Suprapubic skin (tissue), 4 donors: ENCODE measurements around the gene YTHDF1. TPM values are rescaled to one million over a fixed set of nuclear protein-coding genes. Genes with fewer than 3 reads are reported as not detected.
"Not testable (repeated sequence)": the region's sequence is repeated elsewhere in the genome, so short reads cannot be mapped to it uniquely, and the experiment has no call there.

Experiments
- DNase-seq, 2 donors: peaks; one replicate each; pipeline ENCODE4 v3.0.0-alpha.2; 2019; ENCODE audit warnings: low spot score in 2 of 2
- H3K27ac ChIP-seq: fragments of 200-600 bp; sonication (generic); one replicate; pipeline ENCODE4 v1.5.1; 2019
- H3K27me3 ChIP-seq: fragments of 200-600 bp; sonication (generic); one replicate; pipeline ENCODE4 v1.5.1; 2019
- H3K36me3 ChIP-seq: fragments of 200-600 bp; sonication (generic); one replicate; pipeline ENCODE4 v1.5.1; 2019
- H3K4me1 ChIP-seq: fragments of 200-600 bp; sonication (generic); one replicate; pipeline ENCODE4 v1.5.1; 2019
- H3K4me3 ChIP-seq: fragments of 200-600 bp; sonication (generic); one replicate; pipeline ENCODE4 v1.5.1; 2019; ENCODE audit warnings: mild to moderate bottlenecking
- H3K9me3 ChIP-seq: fragments of 200-600 bp; sonication (generic); one replicate; pipeline ENCODE4 v1.5.1; 2019
- EP300 ChIP-seq: sonication (generic); formaldehyde crosslinking; IDR thresholded peaks from one replicate; pipeline ENCODE4 v1.6.1; 2017; ENCODE audit warnings: antibody characterized with exemption
- POLR2A ChIP-seq, 2 donors: fragments of 450-650 bp; IDR thresholded peaks; one replicate each; pipeline ENCODE4 v1.6.1; 2017; ENCODE audit warnings: antibody characterized with exemption in 2 of 2, mild to moderate bottlenecking in 2 of 2, moderate library complexity in 2 of 2
- POLR2AphosphoS5 ChIP-seq, 3 donors: sonication (generic); formaldehyde crosslinking; IDR thresholded peaks; one replicate each; pipeline ENCODE4 v1.6.1; 2017; ENCODE audit warnings: antibody characterized with exemption in 3 of 3
- WGBS: methylation state at CpG from one replicate; pipeline ENCODE4 v1.1.5; 2018; 5-methylcytosine and 5-hydroxymethylcytosine counted together
- total RNA-seq, 4 donors: library from RNA; depleted of rRNA; stranded (reverse); fragments of >200 nt; gene quantifications; one replicate each; pipeline ENCODE4 v1.1.0, GENCODE V29; 2016
- TF ChIP-seq, protein P1 (sequence below), 2 donors: fragments of 200-600 bp in 1 of 2; fragments of 450-650 bp in 1 of 2; sonication (generic) in 1 of 2; IDR thresholded peaks; one replicate each; pipeline ENCODE4 v1.5.1; 2016 to 2019; ENCODE audit warnings: antibody characterized with exemption in 2 of 2, mild to moderate bottlenecking in 1 of 2, moderate library complexity in 1 of 2

Gene YTHDF1
- total RNA-seq, 4 donors from 2014 or later: 32.7 to 40.6 (median 34.0) TPM

GRCh38 chr20:63226042-63226943 lies 10.4 kb upstream of the YTHDF1 start:
- WGBS: 87% methylated on average over 14 of the region's 19 CpGs
- Histone ChIP-seq H3K9me3 (no peaks in the 10 kb centered on the region), H3K4me1 (no peaks in the 10 kb centered on the region), H3K36me3 (no peaks in the 10 kb centered on the region), H3K27ac (no peak overlapping the region), H3K27me3 (peaks cover 12% of the 10 kb centered on the region), H3K4me3 (no peak overlapping the region)
- DNase-seq: no peak
- no peak for TF ChIP-seq EP300
- no peak for TF ChIP-seq POLR2A (IDR thresholded peaks at IDR 0.05)

GRCh38 chr20:63225082-63225454 lies 9.1 kb upstream of the YTHDF1 start:
- Histone ChIP-seq H3K4me1 (no peaks in the 10 kb centered on the region), H3K27ac (no peak overlapping the region)

DNA sequence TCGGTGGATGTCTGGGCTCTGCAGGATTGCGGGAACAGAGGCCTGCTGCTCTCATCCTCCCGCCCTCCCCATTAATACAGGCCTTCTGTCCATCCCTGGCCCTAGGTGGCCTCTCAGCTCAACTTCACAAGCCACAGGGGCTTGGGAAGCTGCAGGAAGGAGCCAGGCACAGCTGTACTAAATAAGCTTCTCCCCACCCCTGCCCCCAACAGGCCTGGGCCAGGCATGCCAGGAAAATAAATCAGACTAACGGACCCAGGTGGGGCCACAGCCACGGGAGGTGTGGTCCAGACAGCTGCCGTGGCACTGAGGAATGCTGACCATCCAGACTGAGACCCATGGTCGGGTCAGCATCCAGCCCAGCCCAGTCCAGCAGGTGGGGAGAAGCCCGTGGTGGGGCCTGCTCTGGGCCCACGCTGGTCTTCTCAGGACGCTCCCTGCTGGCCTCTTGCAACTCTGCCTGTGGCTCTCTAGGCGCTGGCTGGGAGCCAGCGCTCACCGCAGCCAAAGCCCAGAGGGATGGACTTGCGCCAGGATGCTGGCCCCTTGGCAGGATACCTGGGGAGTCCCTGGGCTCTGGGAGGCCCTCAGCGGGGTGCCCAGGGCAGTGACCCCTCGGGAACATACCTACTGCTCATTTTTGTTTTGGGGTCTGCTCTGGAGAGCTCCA lies 8.6 kb upstream of the YTHDF1 start:
- DNase-seq: no peak
- peaks cover 10% of the 10 kb centered on the region for H3K27me3 ChIP-seq

More at GRCh38 chr20:63225082-63225454, 9.1 kb upstream of the YTHDF1 start:
- H3K4me3 ChIP-seq: no peak overlapping the region
- DNase-seq: no peak
- WGBS: 45% methylated on average over 7 of the region's 7 CpGs
- H3K36me3 ChIP-seq: no peaks in the 10 kb centered on the region
- no peak for TF ChIP-seq POLR2A (IDR thresholded peaks at IDR 0.05)
- TF ChIP-seq EP300: no peak
- peaks cover 12% of the 10 kb centered on the region for H3K27me3 ChIP-seq
- H3K9me3 ChIP-seq: no peaks in the 10 kb centered on the region

DNA sequence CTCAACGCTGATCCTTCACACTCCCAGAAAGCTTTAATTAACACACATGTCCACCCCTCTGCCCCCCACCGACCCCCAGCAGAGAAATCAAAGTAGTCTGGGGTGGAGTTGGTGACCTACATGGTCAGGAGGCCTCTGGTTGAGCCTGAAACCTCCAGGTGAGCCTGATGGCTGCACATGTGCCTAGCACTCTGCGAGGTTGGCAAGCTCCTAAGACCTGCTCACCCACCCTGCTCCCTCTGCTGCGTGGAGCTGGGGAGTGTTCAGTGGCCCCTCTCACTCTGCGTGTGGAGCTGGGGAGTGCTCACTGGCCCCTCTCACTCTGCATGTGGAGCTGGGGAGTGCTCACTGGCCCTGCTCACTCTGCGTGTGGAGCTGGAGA lies 7.9 kb upstream of the YTHDF1 start:
- Histone ChIP-seq H3K4me1 (no peaks in the 10 kb centered on the region), H3K36me3 (no peaks in the 10 kb centered on the region), H3K27ac (no peak overlapping the region), H3K4me3 (no peak overlapping the region), H3K27me3 (peaks cover 7% of the 10 kb centered on the region), H3K9me3 (no peaks in the 10 kb centered on the region)
- no peak for TF ChIP-seq POLR2AphosphoS5 (IDR thresholded peaks at IDR 0.05)
- TF ChIP-seq, protein P1, sequence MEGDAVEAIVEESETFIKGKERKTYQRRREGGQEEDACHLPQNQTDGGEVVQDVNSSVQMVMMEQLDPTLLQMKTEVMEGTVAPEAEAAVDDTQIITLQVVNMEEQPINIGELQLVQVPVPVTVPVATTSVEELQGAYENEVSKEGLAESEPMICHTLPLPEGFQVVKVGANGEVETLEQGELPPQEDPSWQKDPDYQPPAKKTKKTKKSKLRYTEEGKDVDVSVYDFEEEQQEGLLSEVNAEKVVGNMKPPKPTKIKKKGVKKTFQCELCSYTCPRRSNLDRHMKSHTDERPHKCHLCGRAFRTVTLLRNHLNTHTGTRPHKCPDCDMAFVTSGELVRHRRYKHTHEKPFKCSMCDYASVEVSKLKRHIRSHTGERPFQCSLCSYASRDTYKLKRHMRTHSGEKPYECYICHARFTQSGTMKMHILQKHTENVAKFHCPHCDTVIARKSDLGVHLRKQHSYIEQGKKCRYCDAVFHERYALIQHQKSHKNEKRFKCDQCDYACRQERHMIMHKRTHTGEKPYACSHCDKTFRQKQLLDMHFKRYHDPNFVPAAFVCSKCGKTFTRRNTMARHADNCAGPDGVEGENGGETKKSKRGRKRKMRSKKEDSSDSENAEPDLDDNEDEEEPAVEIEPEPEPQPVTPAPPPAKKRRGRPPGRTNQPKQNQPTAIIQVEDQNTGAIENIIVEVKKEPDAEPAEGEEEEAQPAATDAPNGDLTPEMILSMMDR (IDR thresholded peaks at IDR 0.05): no peak
- no peak for TF ChIP-seq POLR2A (IDR thresholded peaks at IDR 0.05)
- no peak for TF ChIP-seq EP300
- WGBS: 83% methylated on average over 3 of the region's 6 CpGs
- DNase-seq: no peak

More for the DNA sequence above, 8.6 kb upstream of the YTHDF1 start:
- Histone ChIP-seq H3K9me3 (no peaks in the 10 kb centered on the region), H3K36me3 (no peaks in the 10 kb centered on the region), H3K4me3 (no peak overlapping the region), H3K27ac (no peak overlapping the region), H3K4me1 (no peaks in the 10 kb centered on the region)
- no peak for TF ChIP-seq EP300
- TF ChIP-seq POLR2AphosphoS5 (IDR thresholded peaks at IDR 0.05): no peak
- TF ChIP-seq, protein P1 (IDR thresholded peaks at IDR 0.05): no peak
- TF ChIP-seq POLR2A (IDR thresholded peaks at IDR 0.05): no peak
- 67% methylated on average over 5 of the region's 16 CpGs for WGBS

DNA sequence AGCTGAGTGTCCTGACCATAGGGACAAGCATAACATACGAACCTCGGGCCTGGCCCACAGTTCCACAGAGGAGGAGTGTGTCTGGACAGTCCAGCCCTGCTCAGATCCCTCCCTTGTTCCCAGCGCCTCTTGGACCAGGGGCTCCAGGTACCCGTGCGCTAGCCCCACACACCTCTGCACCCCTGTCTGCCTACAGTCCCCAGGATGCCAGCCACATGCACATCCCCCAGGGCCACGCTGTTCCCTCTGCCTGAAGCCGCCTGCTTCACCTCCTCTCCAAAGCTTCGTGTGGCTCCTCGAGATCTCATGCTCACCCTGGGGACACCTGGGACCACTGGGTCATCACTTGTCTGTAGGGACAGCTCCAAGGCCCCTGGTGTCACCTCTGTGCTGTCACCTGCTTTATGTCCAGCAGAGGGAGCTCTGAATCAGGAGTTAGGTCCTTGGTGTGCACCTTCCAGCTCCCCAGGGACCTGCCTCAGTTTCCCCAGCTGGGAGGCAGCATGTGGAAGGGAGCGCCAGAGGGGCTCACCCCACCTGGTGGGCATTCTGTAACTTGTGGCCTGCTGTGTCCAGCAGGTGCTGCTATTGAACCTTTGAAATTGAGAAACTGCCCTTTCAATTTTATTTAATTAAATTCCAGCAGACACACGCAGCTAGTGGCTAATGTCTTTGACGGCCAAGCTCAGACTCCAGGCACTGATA lies 7.3 kb upstream of the YTHDF1 start:
- no peak for DNase-seq
- peaks cover 6% of the 10 kb centered on the region for H3K27me3 ChIP-seq
- H3K36me3 ChIP-seq: no peaks in the 10 kb centered on the region
- no peaks in the 10 kb centered on the region for H3K9me3 ChIP-seq
- H3K4me1 ChIP-seq: no peaks in the 10 kb centered on the region
- H3K4me3 ChIP-seq: no peak overlapping the region
- no peak overlapping the region for H3K27ac ChIP-seq
- TF ChIP-seq POLR2A (IDR thresholded peaks at IDR 0.05) (no peak), EP300 (no peak)
- TF ChIP-seq, protein P1 (IDR thresholded peaks at IDR 0.05): peak in 1 of 2 donors; percentile 65
- WGBS: 49% methylated on average over 10 of the region's 12 CpGs

- Histone ChIP-seq H3K4me1 (no peaks in the 10 kb centered on the region), H3K4me3 (no peak overlapping the region), H3K27me3 (peaks cover 5% of the 10 kb centered on the region), H3K9me3 (no peaks in the 10 kb centered on the region), H3K27ac (no peak overlapping the region), H3K36me3 (no peaks in the 10 kb centered on the region)
- DNase-seq: no peak
- WGBS: 61% methylated on average over 7 of the region's 7 CpGs
- no peak for TF ChIP-seq EP300
- no peak for TF ChIP-seq POLR2AphosphoS5 (IDR thresholded peaks at IDR 0.05)
- no peak for TF ChIP-seq POLR2A (IDR thresholded peaks at IDR 0.05)
- TF ChIP-seq, protein P1 (IDR thresholded peaks at IDR 0.05): no peak
Observed at GRCh38 chr20:63222541-63222940, 6.6 kb upstream of the YTHDF1 start.

GRCh38 chr20:63221400-63222053 lies 5.6 kb upstream of the YTHDF1 start:
- not testable (repeated sequence) for H3K27ac ChIP-seq, DNase-seq, H3K4me3 ChIP-seq, H3K9me3 ChIP-seq, H3K36me3 ChIP-seq, H3K27me3 ChIP-seq, H3K4me1 ChIP-seq
- WGBS: 65% methylated on average over 10 of the region's 12 CpGs
